GM18498 (cell line): ENCODE measurements around the gene PDE9A.
"Not testable (repeated sequence)": the region's sequence is repeated elsewhere in the genome, so short reads cannot be mapped to it uniquely, and the experiment has no call there.

ENCODE experiments used
- ATAC-seq: cut with Tn5 transposase; IDR thresholded peaks from one replicate; pipeline ENCODE4 v1.9.1; 2021; ENCODE audit warnings: mild to moderate bottlenecking, moderate library complexity; ENCODE audit not compliant: unreplicated experiment

Gene PDE9A

DNA sequence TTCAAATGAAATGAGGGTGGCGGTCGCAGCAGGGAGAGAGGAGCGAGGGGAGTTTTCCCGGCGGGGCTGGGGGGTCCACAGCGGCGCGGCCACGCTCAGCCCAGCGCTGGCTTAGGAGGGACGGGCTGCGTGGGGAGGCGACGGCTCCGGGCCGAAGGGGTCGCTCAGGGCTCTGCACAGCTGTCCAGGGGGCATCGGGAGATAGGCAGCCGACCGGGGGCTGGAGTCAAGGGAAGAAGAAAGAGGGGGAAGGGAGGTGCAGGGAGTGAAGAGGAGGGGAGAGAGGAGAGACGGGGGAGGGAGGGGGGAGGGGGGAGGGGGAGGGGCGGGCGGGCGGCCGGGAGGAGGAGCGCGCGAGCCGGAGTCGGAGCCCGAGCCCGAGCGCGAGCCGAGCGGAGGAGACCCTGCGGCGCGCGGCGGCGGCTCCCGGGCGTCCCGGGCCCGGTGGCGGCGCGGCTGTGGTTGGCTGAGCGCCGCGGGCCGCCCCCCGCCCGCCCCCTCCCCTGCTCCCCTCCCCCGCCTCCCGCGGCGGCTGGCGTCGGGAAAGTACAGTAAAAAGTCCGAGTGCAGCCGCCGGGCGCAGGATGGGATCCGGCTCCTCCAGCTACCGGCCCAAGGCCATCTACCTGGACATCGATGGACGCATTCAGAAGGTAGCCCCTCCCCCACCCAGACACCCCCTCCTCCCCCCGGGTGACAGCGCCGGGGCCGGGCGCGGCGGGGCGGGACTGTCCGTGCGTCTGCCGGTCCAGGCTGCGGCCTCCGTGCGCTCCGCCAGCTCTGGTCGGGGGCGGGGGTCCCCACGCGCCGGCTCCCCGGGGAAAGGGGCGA, at the start of gene PDE9A:
Gene PDE9A (plus strand): TSS at position 391 of the 831 bp plus-strand sequence. CDS start 194 bp downstream, at position 585.
- ATAC-seq = no peak

DNA sequence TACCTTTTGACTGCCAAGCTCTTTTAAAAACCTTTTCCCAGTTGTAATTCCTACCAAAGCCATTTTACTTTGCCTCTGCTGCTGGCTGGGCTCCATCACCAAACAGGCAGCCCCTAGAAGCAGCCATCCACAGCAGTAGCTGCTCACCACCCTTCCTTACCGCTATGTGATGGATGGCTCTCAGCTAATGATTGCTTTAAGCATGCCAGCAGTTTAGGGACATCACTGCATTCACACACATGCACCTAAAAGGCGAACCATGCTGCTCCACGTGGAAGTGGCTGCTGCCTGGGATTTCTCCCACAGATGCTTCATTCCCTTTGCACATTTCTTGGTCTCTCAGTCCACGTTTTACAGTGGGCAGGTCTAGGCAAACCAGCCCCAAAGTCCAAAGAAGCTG, 46.3 kb upstream of the PDE9A start:
- ATAC-seq = no peak

DNA sequence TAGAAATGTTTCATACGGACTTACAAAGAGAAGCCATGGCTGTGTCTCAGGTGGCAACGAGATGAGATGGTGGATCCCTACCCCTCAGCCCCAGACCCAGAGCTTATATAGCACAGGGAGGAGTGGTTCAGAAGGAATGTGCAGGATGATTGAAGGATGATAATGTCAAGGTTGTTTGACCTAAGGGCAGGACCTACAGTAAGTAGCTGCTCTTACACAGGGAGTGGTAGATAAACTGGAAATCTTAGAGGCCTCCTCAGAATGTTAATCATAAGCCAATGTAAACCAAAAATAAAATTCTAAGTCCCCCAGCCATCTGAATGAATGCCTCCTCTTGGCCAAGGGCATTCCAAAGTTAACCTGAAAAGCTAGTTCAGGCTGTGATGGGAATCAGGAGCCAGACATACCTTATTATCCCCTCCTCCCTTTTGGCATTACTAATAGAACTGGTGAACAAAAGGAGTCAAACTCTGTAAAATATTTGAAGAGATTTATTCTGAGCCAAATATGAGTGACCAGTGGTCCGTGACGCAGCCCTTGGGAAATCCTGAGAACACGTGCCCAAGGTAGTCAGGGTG, 45.8 kb upstream of the PDE9A start:
- ATAC-seq = no peak

DNA sequence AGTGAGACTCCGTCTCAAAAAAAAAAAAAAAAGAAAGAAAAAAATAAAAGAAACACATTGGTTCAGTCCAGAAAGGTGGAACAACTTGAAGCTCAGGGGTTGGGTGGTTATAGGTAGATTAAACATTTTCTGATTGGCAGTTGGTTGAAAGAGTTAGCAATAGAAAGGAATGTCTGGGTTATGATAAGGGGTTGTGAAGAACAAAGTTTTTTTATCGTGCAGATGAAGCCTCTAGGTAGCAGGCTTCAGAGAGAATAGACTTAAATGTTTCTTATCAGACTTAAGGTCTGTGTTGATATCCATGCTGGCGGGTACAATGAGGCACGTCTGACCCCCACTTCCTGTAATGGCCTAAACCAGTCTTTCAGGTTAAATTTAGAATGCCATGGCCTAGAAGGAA, 45.0 kb upstream of the PDE9A start:
- no peak for ATAC-seq

DNA sequence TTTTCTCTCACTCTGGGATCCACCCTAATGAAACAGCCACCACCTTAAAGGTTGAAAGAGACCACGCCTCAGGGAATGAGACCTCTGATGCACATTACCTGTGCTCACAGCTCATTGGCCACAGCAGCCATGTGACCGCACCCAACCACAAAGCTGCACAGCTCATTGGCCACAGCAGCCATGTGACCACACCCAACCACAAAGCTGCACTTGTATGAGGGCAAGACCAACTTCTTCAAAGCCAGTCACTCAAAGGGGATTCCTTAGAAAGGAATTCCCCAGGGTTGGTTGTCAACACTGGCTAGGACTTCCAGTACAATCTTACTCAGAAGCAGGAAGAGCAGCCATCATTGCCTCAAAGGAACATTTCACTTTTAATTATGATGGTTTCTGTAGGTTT, 43.6 kb upstream of the PDE9A start:
- ATAC-seq = no peak

DNA sequence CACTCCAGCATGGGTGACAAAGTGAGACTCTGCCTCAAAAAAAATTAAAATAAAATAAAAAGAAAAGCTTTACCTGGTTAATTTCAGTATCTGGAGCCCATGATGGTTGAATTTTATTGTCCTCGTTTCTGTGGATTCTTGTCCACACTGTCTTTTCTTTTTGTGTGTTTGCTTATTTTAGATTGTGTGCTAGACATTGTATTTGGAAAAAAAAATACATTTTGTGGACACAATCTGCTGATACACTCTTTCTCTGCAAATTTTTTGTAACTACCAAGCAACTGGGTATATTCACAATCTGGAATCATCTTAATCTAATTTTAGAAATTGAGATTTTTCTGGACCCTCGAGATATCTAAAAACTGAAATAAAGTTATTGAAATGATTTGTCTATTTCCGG, 41.6 kb upstream of the PDE9A start:
- ATAC-seq = no peak

DNA sequence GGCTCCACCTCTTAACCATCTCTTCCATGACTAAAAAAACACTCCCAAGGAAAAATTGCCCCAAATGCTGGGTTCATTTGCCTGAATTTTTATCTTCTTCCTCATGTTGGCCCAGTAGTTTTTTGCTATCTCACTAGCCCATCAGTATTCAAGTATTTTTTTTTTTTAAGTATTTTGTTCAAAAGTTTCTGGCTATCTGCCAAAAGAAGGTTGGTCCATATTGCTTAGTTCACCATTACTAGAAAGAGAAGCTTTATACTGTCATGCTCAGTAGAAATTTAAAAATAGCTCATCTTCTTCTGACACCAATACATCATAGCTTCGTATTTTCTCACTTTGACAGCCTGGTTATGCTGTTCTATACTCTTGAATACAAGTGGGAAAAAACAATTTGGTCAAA, 41.0 kb upstream of the PDE9A start:
- ATAC-seq = no peak

DNA sequence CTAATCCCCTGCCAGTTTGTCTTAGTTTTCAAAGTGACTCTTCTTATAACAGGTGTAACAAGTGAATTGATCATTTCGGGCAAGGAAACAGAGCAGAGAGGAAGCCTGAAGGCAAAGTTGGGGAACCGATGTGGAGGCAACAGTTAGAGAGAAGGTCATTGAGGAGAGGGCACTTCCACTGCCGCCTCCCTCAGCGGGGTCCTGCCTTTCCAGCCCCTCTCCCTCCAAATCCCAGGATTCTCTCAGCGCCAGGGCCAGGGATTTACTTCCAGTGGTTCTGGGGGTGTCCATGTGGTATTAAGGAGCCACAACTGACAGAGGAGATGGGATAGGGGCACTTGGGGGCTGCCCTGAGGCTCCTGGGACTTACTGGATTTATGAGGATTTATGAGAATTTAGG, 39.7 kb upstream of the PDE9A start:
- no peak for ATAC-seq

DNA sequence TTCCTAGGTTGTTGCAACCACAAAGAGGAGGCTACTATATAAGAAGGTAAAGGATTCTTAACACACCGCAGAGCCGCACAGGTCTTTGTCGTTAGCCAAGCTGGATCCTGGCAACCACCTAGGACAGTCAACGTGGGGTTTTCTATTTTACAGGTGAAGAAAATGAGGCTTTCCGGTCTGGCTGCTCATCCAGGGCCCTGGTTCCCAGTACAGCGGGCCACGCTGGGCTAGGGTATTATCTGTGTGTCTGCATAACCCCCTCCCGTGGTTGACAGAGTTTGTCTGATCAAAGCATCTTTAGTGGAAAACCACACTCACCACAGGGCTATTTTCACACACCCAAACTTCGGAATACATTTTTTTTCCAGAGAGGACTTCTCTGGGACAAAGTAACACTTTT, 39.0 kb upstream of the PDE9A start:
- ATAC-seq = no peak

DNA sequence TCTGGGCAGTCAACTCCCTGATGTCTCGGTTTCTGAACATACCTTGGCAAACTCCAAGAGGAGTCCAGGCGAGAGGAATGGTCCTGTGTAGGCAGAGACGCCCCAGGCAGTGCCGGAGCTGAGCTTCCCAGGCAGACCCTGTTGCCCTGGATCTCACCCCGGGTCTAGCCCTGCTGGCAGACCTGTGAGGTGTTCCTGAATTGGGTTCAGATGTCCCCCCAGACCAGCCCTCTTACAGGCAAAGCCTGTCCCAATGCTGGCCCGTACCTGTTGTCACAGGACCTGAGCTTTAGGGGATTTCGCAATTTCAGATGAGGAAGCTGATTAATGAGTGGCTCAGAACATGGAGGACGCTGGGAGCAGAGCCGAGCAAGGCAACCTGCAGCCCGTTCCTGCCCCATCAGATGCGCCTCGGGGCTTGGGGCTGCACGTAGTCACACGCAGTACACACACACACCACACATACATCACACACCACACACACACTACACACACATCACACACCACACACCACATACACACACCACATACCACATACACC, 38.5 kb upstream of the PDE9A start:
- ATAC-seq = no peak

DNA sequence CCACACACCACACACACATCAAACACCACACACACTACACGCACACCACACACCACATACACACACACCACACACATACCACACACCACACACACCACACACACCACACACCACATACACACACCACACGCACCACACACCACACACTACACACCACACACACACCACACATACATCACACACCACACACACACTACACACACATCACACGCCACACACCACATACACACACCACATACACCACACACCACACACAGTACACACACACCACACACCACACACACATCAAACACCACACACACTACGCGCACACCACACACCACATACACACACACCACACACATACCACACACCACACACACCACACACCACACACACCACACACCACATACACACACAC, 38.0 kb upstream of the PDE9A start:
- ATAC-seq = not testable (repeated sequence)

DNA sequence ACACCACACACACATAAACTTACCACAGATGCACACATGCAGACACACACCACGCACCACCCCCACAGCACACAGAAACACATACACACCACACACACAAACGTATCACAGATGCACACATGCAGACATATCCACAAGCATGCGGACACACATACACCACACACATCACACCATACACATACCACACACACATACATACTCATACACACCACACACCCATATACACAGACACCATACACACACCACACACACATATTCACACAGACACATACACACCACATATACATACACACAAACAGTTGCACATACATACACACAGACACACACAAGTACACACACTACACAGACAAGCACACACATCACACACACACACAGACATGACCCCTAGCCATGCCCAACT, 37.5 kb upstream of the PDE9A start:
- ATAC-seq = no peak

DNA sequence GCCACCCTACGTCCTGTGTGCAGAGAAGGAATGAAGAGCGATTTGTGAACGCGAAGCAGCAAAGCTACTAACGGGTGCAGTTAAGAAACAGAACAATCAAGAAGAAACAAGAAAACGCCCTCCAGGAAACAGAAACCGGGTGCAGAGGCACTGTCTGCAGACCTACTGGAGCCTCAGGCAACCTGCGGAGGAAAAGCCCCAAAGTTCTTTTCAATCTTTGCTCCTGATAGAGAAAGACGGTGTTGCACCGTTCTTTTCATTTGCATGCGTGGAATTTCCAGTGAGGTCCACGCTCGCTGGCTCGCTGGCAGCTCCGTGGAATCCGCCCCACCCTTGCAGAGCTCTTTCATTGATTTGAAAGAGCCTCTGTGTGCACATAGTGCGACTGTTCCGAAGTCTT, 37.0 kb upstream of the PDE9A start:
- no peak for ATAC-seq

DNA sequence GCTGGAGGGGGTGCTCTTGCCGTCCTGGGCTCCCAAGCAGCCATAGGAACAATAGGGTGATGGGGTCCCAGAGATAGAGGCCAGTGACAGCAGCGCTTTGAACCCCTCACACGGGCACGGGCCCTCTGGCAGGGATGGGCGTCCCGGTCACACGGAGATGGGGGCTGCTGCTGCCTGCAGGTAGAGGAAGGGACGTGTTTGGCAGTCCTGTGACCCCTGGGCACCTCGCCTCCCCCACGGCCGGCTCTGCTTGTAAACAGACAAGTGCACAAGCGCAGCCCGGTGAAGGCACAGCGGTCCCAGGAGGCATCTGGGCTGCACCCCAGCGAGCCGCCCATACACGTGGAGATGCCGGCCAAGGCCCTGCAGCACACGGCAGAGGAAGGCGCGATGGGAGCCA, 36.5 kb upstream of the PDE9A start:
- ATAC-seq = no peak

DNA sequence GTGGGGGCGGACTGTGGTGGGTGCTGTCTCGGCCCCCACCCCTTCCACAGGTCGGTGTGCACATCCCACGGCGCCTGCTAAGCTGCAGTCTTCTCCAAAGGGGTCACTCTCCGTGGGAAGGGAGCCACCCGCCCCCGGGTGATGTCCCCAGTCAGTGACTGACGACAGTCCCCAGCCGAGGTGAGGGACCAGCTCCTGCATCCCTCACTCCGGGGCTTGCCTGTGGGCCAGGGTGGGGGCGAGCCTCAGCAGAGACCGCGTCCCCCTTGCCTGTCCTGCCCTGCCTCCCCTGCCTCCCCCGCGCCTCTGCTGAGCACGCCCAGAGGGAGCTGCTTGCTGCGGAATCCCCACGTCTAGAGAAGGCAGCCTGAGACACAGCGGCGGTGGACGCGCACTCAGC, 35.9 kb upstream of the PDE9A start:
- no peak for ATAC-seq

DNA sequence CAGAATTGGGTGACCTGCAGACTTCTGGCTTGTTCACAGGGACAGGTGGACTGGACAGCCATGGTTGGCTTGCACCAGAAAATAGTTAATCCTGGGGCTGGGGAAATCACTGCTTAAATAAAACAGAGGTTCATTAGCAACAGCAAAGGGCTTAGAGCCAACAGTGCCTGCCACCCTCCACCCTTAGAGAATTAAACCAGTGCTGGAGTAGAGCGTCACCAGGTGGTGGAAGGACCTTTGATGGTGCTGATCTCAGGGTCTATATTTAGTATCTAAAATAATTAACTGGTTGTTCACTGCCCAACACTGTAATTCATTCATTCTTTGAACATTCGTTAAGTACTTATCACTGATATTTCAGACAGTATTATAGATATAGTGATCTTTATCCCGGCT, 34.7 kb upstream of the PDE9A start:
- no peak for ATAC-seq

DNA sequence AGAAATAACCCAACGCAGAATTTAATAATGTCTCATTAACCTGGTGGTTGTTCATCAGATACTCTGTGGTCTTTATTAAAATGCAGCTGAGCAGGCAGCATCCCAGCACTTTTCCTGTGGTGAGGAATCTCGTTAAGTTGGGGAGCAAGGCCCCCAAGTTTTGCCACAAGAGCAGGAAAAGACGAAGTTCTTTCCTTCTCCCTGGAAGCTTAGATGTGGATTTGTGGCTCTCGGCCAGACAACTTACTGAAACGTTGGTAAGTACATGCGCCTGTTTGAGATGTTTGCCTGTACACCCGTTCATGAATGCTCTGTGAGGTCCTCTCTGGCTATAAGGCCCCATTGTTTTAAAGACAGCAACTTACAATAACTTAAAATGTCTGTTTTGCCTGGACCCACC, 34.3 kb upstream of the PDE9A start:
- no peak for ATAC-seq

DNA sequence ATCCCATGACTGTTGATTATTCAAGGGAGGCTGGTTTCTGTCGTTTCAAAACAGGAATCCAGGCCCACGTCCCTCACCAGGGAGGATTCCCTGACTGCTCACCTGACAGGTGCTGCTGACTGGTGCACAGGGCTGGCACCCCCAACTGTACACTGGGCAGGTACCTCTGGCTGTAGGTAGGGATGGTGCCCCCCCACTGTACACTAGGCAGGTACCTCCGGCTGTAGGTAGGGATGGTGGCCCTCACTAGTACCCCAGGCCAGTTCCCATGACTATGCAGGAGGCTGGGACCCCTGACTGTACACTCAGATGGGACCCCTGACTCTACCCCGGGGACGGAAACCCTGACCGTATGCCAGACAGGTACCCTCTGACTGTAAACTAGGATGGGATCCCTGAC, 33.6 kb upstream of the PDE9A start:
- no peak for ATAC-seq

DNA sequence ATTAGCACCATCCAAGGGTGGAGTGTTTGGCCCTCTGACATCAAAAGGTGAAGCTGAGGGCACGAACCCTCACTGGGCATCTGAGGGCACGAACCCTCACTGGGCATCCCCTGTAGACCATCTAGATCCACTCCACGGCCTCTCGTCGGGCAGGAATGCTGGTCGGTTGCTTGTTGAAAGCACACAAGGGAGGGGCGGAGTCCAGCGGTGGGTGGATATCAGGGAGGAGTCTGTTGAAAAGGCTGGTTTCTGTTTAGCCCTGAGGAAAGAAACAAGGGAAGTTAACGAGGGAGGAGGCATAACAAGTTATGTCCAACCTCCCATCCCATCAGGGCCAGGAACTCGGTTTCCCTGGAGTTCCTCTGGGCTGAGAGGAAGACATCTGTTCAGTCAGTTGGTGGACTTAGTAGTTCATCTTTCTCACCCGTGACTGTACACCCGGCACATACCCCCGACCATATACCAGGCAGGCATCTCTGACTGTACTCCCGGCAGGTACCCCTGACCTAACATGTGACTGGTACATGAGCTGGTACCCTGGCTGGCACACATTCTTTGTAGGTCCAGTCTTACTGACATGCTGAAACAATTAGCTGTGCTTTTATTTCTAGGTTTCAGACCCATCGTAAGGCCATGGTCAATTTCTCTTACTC, 32.1 kb upstream of the PDE9A start:
- ATAC-seq = no peak

DNA sequence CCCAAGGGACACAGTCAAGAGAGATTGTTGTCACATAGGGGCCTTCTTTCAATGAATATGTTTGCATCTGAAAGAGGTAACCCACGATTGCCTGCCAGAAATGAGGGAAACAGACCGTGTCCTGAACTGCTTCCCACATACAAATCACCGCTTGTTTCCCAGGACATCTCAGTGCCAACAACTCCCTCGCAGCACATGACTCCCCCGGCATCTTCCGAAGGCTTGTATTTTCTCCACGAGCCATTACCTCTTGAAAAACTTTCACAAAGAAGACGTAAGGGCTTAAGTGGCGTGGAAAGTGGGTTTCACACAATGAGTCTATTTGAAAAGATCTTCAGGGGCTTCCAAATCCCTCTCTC, 31.6 kb upstream of the PDE9A start:
- no peak for ATAC-seq

DNA sequence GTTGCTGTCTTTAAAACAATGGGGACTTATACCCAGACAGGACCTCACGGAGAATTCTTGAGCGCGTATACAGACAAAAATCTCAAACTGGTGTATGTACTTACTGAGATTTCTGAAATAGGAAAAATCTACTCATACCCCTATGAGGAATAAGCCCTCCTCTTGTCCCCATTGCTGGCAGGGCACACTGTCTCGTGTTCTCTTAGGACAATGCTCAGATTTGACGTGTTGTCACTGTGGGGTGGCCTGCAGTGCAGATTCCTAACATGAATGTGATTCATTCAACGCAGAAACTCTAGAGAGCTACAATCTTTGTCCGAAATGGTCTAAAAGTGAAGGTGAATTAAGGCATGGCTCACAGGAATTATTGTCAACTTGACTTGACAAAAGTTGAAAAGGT, 31.1 kb upstream of the PDE9A start:
- ATAC-seq = no peak

DNA sequence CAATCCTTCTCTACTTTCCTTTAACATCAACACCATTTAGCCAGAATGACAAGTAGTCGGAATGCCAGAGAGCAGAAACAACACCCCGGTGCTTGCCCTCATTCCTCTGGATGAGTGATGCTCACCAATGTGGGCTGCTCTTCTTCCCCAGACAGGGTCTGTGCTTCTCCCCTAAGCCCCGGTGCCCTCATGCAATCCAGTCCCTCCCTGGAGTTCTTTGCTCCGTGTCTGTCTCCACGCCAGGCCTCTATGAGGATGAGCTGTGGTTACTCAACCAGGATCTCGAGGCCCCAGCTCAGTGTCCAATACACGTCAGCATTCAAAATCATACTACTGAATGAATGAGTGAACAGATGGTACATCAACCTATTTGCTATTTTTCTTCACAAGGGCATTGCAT, 29.7 kb upstream of the PDE9A start:
- no peak for ATAC-seq
